HCT116 (cell line): ENCODE data around the gene GRHL1. TPM values are rescaled to one million over a fixed set of nuclear protein-coding genes. Genes with fewer than 3 reads are reported as not detected.

Experiments used
- ATAC-seq: fragments of 200-7000 bp; cut with Tn5 transposase; 2 replicates; pipeline ENCODE4 v1.9.1; 2020; ENCODE audit warnings: mild to moderate bottlenecking, moderate library complexity
- BruUV-seq: library from RNA; stranded (reverse); fragments of 400-500 nt; replicated peaks from 2 replicates; lab custom pipeline; 2021; lab: Mats Ljungman, UMichigan
- CTCF ChIA-PET: fragments of 300-600 bp; sonication (Branson Sonifier 250); formaldehyde crosslinking; loops from one replicate; lab custom pipeline; 2021; ENCODE audit warnings: antibody characterized with exemption; lab: Charles Lee
- POLR2A ChIA-PET: fragments of 300-600, 350-600 bp; sonication (Branson Sonifier 250); formaldehyde crosslinking; loops from one replicate; lab custom pipeline; 2021; ENCODE audit warnings: antibody characterized with exemption; lab: Charles Lee
- RAD21 ChIA-PET, 2 experiments: fragments of 300-600 bp; sonication (Branson Sonifier 250); formaldehyde crosslinking; loops; one replicate each; lab custom pipeline; 2023; ENCODE audit warnings: low total read pairs in 2 of 2; ENCODE audit not compliant: uncharacterized antibody in 2 of 2, unreplicated experiment in 2 of 2, low non-redundant PET in 1 of 2; lab: Charles Lee
- DNase-seq: peaks from one replicate; pipeline ENCODE4 v3.0.0-alpha.2; 2010; ENCODE audit warnings: low read depth, low spot score
- H2AFZ ChIP-seq: fragments of 200-600 bp; shearing (Covaris generic), sonication (generic); 2 replicates; pipeline ENCODE4 v1.6.1; 2017; ENCODE audit warnings: low read depth, mixed run types, mixed read lengths, antibody characterized with exemption, low read length; ENCODE audit not compliant: poor library complexity, severe bottlenecking
- H3K27ac ChIP-seq: 2 replicates; pipeline ENCODE4 v1.5.1; 2012; ENCODE audit warnings: low read depth, low read length
- H3K27me3 ChIP-seq: fragments of 200-600 bp; sonication (generic); 2 replicates; pipeline ENCODE4 v1.6.1; 2016; ENCODE audit warnings: mixed run types, low read length, mixed read lengths; ENCODE audit not compliant: insufficient read depth
- H3K36me3 ChIP-seq, 2 experiments: fragments of 200-500 bp in 1 of 2; fragments of 200-600 bp in 1 of 2; sonication (Bioruptor generic) in 1 of 2; sonication (generic) in 1 of 2; 2 replicates each; pipeline versions ENCODE4 v1.5.1 to v1.6.1; 2014 to 2016; ENCODE audit warnings: low read length in 2 of 2, inconsistent platforms in 1 of 2, mixed read lengths in 1 of 2, mixed run types in 1 of 2; ENCODE audit not compliant: insufficient read depth in 2 of 2, control insufficient read depth in 1 of 2
- H3K4me1 ChIP-seq, 2 experiments: fragments of 200-600 bp in 1 of 2; sonication (generic) in 1 of 2; 2 replicates each; pipeline versions ENCODE4 v1.5.1 to v1.6.1; 2012 to 2017; ENCODE audit warnings: low read length in 2 of 2, inconsistent platforms in 1 of 2, mild to moderate bottlenecking in 1 of 2, mixed read lengths in 1 of 2, mixed run types in 1 of 2, moderate library complexity in 1 of 2; ENCODE audit not compliant: insufficient read depth in 2 of 2, control insufficient read depth in 1 of 2
- H3K4me2 ChIP-seq: fragments of 200-600 bp; sonication (generic); 2 replicates; pipeline ENCODE4 v1.6.1; 2017; ENCODE audit warnings: mixed run types, low read length, mixed read lengths
- H3K4me3 ChIP-seq, 2 experiments: fragments of 200-600 bp in 1 of 2; sonication (generic) in 1 of 2; replicated peaks in 1 of 2; 2 replicates each; pipeline ENCODE4 v1.5.1; 2011 to 2016; ENCODE audit warnings: low read length in 2 of 2, control low read depth in 1 of 2, low read depth in 1 of 2, mild to moderate bottlenecking in 1 of 2, mixed read lengths in 1 of 2, mixed run types in 1 of 2
- H3K79me2 ChIP-seq: fragments of 200-600 bp; sonication (generic); 2 replicates; pipeline ENCODE4 v1.6.1; 2017; ENCODE audit warnings: mild to moderate bottlenecking, mixed run types, low read length, moderate library complexity, mixed read lengths; ENCODE audit not compliant: insufficient read depth
- H3K9ac ChIP-seq: fragments of 200-600 bp; sonication (generic); 2 replicates; pipeline ENCODE4 v1.6.1; 2016; ENCODE audit warnings: low read length, mixed read lengths
- H3K9me2 ChIP-seq: fragments of 200-600 bp; sonication (generic), shearing (Covaris generic); 2 replicates; pipeline ENCODE4 v1.6.1; 2017; ENCODE audit warnings: mixed run types, mild to moderate bottlenecking, moderate library complexity; ENCODE audit not compliant: insufficient read depth
- H3K9me3 ChIP-seq, 2 experiments: fragments of 200-500 bp in 1 of 2; fragments of 200-600 bp in 1 of 2; sonication (Bioruptor generic) in 1 of 2; sonication (generic) in 1 of 2; 2 replicates each; pipeline ENCODE4 v1.6.1; 2014 to 2017; ENCODE audit warnings: low read length in 2 of 2, mixed read lengths in 2 of 2, inconsistent platforms in 1 of 2, low read depth in 1 of 2, mild to moderate bottlenecking in 1 of 2, mixed run types in 1 of 2, moderate library complexity in 1 of 2; ENCODE audit not compliant: control insufficient read depth in 1 of 2, insufficient read depth in 1 of 2
- H4K20me1 ChIP-seq: fragments of 200-600 bp; sonication (generic), shearing (Covaris generic); 2 replicates; pipeline ENCODE4 v1.6.1; 2017; ENCODE audit warnings: mixed run types, mild to moderate bottlenecking, moderate library complexity; ENCODE audit not compliant: insufficient read depth
- CBX3 ChIP-seq: IDR thresholded peaks from 2 replicates; pipeline ENCODE4 v1.6.1; 2012; ENCODE audit warnings: low read depth
- EGR1 ChIP-seq: IDR thresholded peaks from 2 replicates; pipeline ENCODE4 v1.6.1; 2012; ENCODE audit warnings: low read depth
- ELF1 ChIP-seq: IDR thresholded peaks from 2 replicates; pipeline ENCODE4 v1.6.1; 2012; ENCODE audit warnings: low read depth, borderline replicate concordance
- EZH2 ChIP-seq: fragments of 200-600 bp; sonication (generic); IDR thresholded peaks from 2 replicates; pipeline ENCODE4 v1.6.1; 2017; ENCODE audit warnings: antibody characterized with exemption, mixed run types
- EZH2phosphoT487 ChIP-seq: fragments of 200-600 bp; IDR thresholded peaks from 2 replicates; pipeline ENCODE4 v1.6.1; 2018; ENCODE audit warnings: antibody characterized with exemption, borderline replicate concordance
- MAX ChIP-seq: IDR thresholded peaks from 2 replicates; pipeline ENCODE4 v1.6.1; 2012
- POLR2A ChIP-seq: IDR thresholded peaks from 2 replicates; pipeline ENCODE4 v1.7.0; 2011; ENCODE audit warnings: borderline replicate concordance; ENCODE audit not compliant: insufficient read depth, insufficient read length; ENCODE audit errors: extremely low read depth
- POLR2AphosphoS5 ChIP-seq: IDR thresholded peaks from 2 replicates; pipeline ENCODE4 v1.6.1; 2011; ENCODE audit warnings: mild to moderate bottlenecking, low read depth, low read length, moderate library complexity
- REST ChIP-seq: IDR thresholded peaks from 2 replicates; pipeline ENCODE4 v1.6.1; 2012; ENCODE audit warnings: low read depth
- SIN3A ChIP-seq: IDR thresholded peaks from 2 replicates; pipeline ENCODE4 v1.6.1; 2012; ENCODE audit warnings: low read depth
- SP1 ChIP-seq: IDR thresholded peaks from 2 replicates; pipeline ENCODE4 v1.6.1; 2012; ENCODE audit warnings: low read depth
- SRF ChIP-seq: IDR thresholded peaks from 2 replicates; pipeline ENCODE4 v1.6.1; 2012; ENCODE audit warnings: low read depth
- YY1 ChIP-seq: IDR thresholded peaks from 2 replicates; pipeline ENCODE4 v1.6.1; 2011; ENCODE audit warnings: low read length, low read depth, moderate library complexity, mild to moderate bottlenecking; ENCODE audit not compliant: insufficient replicate concordance; ENCODE audit errors: extremely low read depth
- ZFX ChIP-seq: fragments of 450-650 bp; IDR thresholded peaks from 2 replicates; pipeline ENCODE4 v1.6.1; 2017
- intact Hi-C: fragments of 100-400 bp; cut with micrococcal nuclease; formaldehyde crosslinking; loops from 2 replicates; pipeline ENCODE4 v1.10.0; 2022
- total RNA-seq: library from RNA; stranded (reverse); gene quantifications from one replicate; pipeline ENCODE4 v1.2.1, GENCODE V29; 2021; ENCODE audit not compliant: unreplicated experiment
- TF ChIP-seq, protein P1 (sequence below): IDR thresholded peaks from 2 replicates; pipeline ENCODE4 v1.6.1; 2011; ENCODE audit warnings: mild to moderate bottlenecking, low read length, moderate library complexity; ENCODE audit not compliant: insufficient replicate concordance; ENCODE audit errors: extremely low read depth

GRHL1 gene
- total RNA-seq, 1 experiment from 2014 or later, result 8.5 TPM

GRCh38 chr2:9991221-9991620 is 39.7 kb downstream of the GRHL1 start:
- DNase-seq (no peak), ATAC-seq (no peak)
- no peak for TF ChIP-seq CBX3
- TF ChIP-seq SP1, result no peak
- no peak for TF ChIP-seq EGR1
- TF ChIP-seq SRF, result no peak
- TF ChIP-seq EZH2phosphoT487, result no peak
- no peak for TF ChIP-seq POLR2A
- TF ChIP-seq POLR2AphosphoS5, result no peak
- ChIA-PET POLR2A (no interaction called here), CTCF (no interaction called here), RAD21 (no interaction called here)
- no peaks in the 10 kb centered on the region for H3K27me3 ChIP-seq
- no peak overlapping the region for H3K9ac ChIP-seq
- intact Hi-C loops, result no loop called here
- H2AFZ ChIP-seq, result no peak overlapping the region
- no peaks in the 10 kb centered on the region for H3K79me2 ChIP-seq
- no peaks in the 10 kb centered on the region for H3K4me1 ChIP-seq
- no peak overlapping the region for H3K4me3 ChIP-seq
- no peaks in the 10 kb centered on the region for H3K9me3 ChIP-seq
- no peak overlapping the region for H3K4me2 ChIP-seq
- no TSS peak for BruUV-seq
- no peaks in the 10 kb centered on the region for H3K36me3 ChIP-seq
- no peaks in the 10 kb centered on the region for H4K20me1 ChIP-seq
- H3K27ac ChIP-seq, result no peak overlapping the region
- H3K9me2 ChIP-seq, result no peaks in the 10 kb centered on the region

DNA sequence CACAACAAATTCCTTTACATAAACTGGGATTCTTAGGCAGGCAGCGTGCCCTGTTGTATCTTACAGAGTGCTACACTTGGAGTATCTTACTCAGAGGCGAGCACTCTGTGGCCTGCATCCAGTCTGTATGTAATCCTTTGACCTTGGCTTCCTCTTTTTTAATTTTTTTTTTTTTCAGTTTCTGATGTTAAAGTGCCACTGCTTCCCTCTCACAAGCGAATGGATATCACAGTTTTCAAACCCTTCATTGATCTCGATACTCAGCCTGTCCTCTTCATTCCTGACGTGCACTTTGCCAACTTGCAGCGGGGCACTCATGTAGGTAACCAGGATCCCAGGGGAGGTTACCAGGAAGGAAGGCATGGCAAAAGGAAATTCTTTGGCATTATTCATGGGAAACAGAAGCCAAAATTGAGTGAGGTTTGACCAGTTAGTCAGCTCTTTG is 40.4 kb downstream of the GRHL1 start:
- Histone ChIP-seq H3K9me2 (no peaks in the 10 kb centered on the region), H2AFZ (no peak overlapping the region), H3K9me3 (no peaks in the 10 kb centered on the region), H3K27ac (no peak overlapping the region), H3K27me3 (no peaks in the 10 kb centered on the region), H4K20me1 (no peaks in the 10 kb centered on the region), H3K9ac (no peak overlapping the region), H3K4me1 (no peaks in the 10 kb centered on the region), H3K4me3 (no peak overlapping the region), H3K4me2 (no peak overlapping the region), H3K79me2 (no peaks in the 10 kb centered on the region), H3K36me3 (no peaks in the 10 kb centered on the region)
- TF ChIP-seq MAX (no peak), ELF1 (no peak), EZH2 (no peak), SIN3A (no peak), ZFX (no peak), YY1 (no peak), REST (no peak), SP1 (no peak), POLR2AphosphoS5 (no peak)
- TF ChIP-seq, protein P1, sequence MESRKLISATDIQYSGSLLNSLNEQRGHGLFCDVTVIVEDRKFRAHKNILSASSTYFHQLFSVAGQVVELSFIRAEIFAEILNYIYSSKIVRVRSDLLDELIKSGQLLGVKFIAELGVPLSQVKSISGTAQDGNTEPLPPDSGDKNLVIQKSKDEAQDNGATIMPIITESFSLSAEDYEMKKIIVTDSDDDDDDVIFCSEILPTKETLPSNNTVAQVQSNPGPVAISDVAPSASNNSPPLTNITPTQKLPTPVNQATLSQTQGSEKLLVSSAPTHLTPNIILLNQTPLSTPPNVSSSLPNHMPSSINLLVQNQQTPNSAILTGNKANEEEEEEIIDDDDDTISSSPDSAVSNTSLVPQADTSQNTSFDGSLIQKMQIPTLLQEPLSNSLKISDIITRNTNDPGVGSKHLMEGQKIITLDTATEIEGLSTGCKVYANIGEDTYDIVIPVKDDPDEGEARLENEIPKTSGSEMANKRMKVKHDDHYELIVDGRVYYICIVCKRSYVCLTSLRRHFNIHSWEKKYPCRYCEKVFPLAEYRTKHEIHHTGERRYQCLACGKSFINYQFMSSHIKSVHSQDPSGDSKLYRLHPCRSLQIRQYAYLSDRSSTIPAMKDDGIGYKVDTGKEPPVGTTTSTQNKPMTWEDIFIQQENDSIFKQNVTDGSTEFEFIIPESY, result no peak
- ChIA-PET POLR2A (no interaction called here), CTCF (interaction anchor here (1.1 kb wide), 1 partner anchor 8 kb away, joined by 7 read pairs; no protein-coding TSS in a partner anchor), RAD21 (no interaction called here)
- no peak for ATAC-seq
- intact Hi-C loops, result no loop called here
- no peak for DNase-seq
- no TSS peak for BruUV-seq
